Suprapubic skin (tissue), 4 donors: Measurements from ENCODE around the gene PLXNA2.

Source experiments
- CTCF ChIP-seq, 2 donors: fragments of 200-600 bp in 1 of 2; fragments of 450-650 bp in 1 of 2; sonication (generic) in 1 of 2; IDR thresholded peaks; one replicate each; pipeline ENCODE4 v1.5.1; 2016 to 2019; ENCODE audit warnings: antibody characterized with exemption in 2 of 2, mild to moderate bottlenecking in 1 of 2, moderate library complexity in 1 of 2
- POLR2A ChIP-seq, 2 donors: fragments of 450-650 bp; IDR thresholded peaks; one replicate each; pipeline ENCODE4 v1.6.1; 2017; ENCODE audit warnings: antibody characterized with exemption in 2 of 2, mild to moderate bottlenecking in 2 of 2, moderate library complexity in 2 of 2
- POLR2AphosphoS5 ChIP-seq, 3 donors: sonication (generic); formaldehyde crosslinking; IDR thresholded peaks; one replicate each; pipeline ENCODE4 v1.6.1; 2017; ENCODE audit warnings: antibody characterized with exemption in 3 of 3

DNA sequence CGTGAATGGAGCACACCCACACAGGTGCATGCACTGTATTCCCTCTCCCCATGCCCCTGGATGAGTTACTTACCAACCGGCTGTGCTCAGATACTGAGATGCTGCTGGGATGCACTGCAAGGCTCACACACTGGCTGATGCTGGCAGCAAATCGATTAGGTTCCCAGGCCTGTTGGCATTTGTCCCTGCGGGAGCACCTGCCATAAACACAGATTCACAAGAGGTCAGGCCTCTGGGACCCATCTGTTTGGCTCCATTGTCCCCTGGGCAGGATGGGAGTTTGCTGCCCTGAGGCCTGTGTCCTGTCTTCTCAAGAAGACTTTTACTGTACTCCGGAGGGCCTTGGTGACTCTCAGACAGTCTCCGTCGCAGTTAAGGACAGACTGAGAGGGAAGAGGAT lies 145.4 kb downstream of the PLXNA2 start:
- TF ChIP-seq POLR2A (IDR thresholded peaks at IDR 0.05) (no peak), CTCF (IDR thresholded peaks at IDR 0.05) (no peak), POLR2AphosphoS5 (IDR thresholded peaks at IDR 0.05) (no peak)
